Activated CD8-positive, alpha-beta memory T cell treated with anti-CD3 and anti-CD28 coated beads for 4 hours (primary cell): ENCODE measurements around the gene PLEK2.
A peak's percentile ranks its signal among the peaks of the same experiment; 100 is the strongest.

ENCODE experiments used
- DNase-seq, 2 donors: peaks; one replicate each; pipeline ENCODE4 v3.0.0-alpha.2; 2020; ENCODE audit warnings: low read depth in 2 of 2

PLEK2 gene

GRCh38 chr14:67397536-67397935, 14.4 kb downstream of the PLEK2 start:
- DNase-seq, result no peak

- no peak for DNase-seq
Measured at GRCh38 chr14:67396381-67396970, 15.5 kb downstream of the PLEK2 start.

GRCh38 chr14:67395876-67396189, 16.1 kb downstream of the PLEK2 start:
- no peak for DNase-seq

- DNase-seq, result no peak
Measured at GRCh38 chr14:67395086-67395875, 16.7 kb downstream of the PLEK2 start.

- DNase-seq, result no peak
Measured at GRCh38 chr14:67393689-67394088, 18.3 kb downstream of the PLEK2 start.

GRCh38 chr14:67392800-67393199, 19.2 kb downstream of the PLEK2 start:
- no peak for DNase-seq

GRCh38 chr14:67392123-67392522, 19.8 kb downstream of the PLEK2 start:
- no peak for DNase-seq

GRCh38 chr14:67391268-67391667, 20.7 kb downstream of the PLEK2 start:
- no peak for DNase-seq

- no peak for DNase-seq
Measured at GRCh38 chr14:67389811-67390534, 22.0 kb downstream of the PLEK2 start.

GRCh38 chr14:67389275-67389674, 22.7 kb downstream of the PLEK2 start:
- DNase-seq, result no peak

GRCh38 chr14:67387195-67387594, 24.8 kb downstream of the PLEK2 start:
- DNase-seq, result no peak

- DNase-seq, result no peak
Measured at GRCh38 chr14:67385618-67386017, 26.3 kb downstream of the PLEK2 start.

- DNase-seq, result no peak
Measured at GRCh38 chr14:67385120-67385519, 26.8 kb downstream of the PLEK2 start.

- no peak for DNase-seq
Measured at GRCh38 chr14:67377916-67378315, 34.0 kb downstream of the PLEK2 start.

GRCh38 chr14:67373347-67373746, 38.6 kb downstream of the PLEK2 start:
- DNase-seq, result no peak

GRCh38 chr14:67372833-67373232, 39.1 kb downstream of the PLEK2 start:
- DNase-seq, result no peak

- no peak for DNase-seq
Measured at GRCh38 chr14:67371247-67372148, 40.5 kb downstream of the PLEK2 start.

GRCh38 chr14:67370830-67371229, 41.1 kb downstream of the PLEK2 start:
- no peak for DNase-seq

GRCh38 chr14:67365476-67365875, 46.5 kb downstream of the PLEK2 start:
- no peak for DNase-seq

- DNase-seq, result peak in 1 of 2 donors; percentile 1
Measured at GRCh38 chr14:67360470-67361206, 51.3 kb downstream of the PLEK2 start.

- DNase-seq, result peak; percentile 99
Measured at GRCh38 chr14:67359775-67360469, 52.0 kb downstream of the PLEK2 start, which contains the start of the genes ATP6V1D and EIF2S1. ATP6V1D (minus strand) TSS chr14:67359804; CDS start chr14:67359698, 106 bp downstream. EIF2S1 (plus strand) TSS chr14:67360328; CDS start chr14:67364768, 4,440 bp downstream.
